HG02759 (cell line): ENCODE measurements around the gene TPBG.
"Not testable (repeated sequence)": the region's sequence is repeated elsewhere in the genome, so short reads cannot be mapped to it uniquely, and the experiment has no call there.

Experiments
- ATAC-seq: cut with Tn5 transposase; IDR thresholded peaks from one replicate; pipeline ENCODE4 v1.9.1; 2021; ENCODE audit warnings: mild to moderate bottlenecking, moderate library complexity; ENCODE audit not compliant: unreplicated experiment

Gene TPBG

DNA sequence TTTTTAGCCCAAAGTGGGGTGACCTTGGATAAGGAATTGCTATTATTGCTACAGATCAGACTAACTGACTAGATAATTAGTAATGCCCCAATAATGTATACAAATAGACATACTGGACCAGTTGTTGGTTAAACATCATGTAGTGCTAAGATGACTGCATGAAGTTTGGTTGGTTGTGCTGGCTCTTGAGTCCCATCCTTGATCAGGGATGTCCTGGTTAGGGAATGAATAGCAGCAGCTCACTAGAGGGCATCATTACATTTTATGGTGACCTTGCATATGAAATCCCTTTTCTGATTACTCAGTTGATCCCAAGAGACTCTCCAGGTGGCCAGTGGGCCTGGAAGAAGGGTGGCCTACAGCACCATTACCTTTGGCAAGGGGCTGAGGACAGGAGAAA, 10.9 kb downstream of the TPBG start:
- ATAC-seq: no peak

DNA sequence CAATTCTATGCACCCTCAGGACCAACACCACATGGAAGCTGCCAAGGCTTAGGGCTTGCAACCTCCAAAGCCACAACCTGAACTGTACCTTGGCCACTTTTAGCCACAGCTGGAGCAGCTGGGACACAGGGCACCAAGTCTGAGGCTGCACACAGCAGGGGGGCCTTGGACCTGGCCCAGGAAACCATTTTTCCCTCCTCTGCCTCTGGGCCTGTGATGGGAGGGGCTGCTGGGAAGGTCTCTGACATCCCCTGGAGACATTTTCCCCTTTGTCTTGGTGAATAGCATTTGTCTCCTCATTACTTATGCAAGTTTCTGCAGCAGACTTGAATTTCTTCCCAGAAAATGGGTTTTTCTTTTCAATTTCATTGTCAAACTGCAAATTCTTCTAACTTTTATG, 13.0 kb downstream of the TPBG start:
- ATAC-seq: no peak

DNA sequence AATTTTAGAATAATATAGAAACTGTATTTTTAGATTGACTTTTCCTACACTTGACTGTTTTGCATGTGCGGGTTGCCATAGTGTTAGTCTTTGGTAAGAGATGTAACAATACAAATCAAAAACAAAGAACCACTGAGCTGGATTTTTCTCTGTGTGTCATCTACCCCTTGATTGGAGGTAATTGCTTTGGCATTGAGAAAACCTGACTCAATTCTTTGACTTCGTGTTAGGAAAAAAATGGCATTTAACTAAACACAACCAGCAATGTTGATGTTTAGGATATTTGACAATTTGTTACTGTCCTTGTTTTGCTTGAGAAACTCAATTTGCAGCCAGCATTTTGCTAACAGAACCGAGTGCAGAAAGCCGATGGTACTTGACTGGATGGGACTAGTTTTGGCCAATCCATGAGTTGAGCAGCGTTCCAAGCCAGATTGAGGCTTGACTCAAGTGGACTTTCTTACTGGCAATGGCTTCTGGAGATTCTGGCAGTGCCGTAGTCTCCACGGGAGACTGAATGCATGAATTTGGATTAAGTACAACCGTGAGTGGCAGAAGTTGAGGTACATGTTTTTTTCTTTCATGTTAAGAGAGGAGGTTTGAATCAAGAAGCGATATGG, 17.1 kb downstream of the TPBG start:
- ATAC-seq: no peak

DNA sequence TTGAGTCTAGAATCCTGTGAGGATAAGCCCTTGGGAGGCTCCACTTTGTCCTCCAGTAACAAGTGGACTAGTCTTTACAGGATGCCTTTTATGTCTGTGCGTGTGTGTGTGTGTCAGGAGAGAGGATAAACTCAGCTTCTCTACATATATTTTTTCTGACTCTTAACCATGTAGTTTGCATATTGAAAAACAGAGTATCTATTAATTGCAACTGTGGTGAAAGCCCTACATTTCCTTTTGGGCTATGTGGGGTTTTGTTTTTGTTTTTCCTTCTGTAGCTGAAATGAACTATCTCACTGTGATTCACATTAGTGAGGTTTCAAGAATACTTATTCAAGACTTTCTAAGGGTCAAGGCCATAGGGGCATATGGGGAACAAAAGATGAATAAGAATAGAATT, 17.7 kb downstream of the TPBG start:
- ATAC-seq: peak; percentile 72

DNA sequence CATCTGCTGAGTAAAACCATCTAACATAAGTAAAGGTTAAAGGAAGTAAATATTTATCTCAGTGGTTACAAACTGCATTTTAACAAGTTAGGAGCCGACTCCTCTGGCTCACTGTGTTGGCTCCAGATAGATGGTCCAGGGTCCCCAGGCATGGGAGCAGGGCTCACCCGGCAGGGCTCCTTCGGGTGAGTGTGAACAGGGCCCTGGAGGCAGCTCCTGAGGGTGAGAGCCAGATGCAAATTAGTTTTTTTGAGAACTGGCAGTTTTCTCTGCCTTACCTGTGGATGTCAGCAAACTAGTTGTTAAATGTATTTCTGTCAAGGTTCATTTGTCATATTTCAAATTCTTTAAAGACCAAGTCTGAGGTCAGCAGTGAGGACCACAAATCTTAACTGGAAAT, 21.5 kb downstream of the TPBG start:
- ATAC-seq: no peak

DNA sequence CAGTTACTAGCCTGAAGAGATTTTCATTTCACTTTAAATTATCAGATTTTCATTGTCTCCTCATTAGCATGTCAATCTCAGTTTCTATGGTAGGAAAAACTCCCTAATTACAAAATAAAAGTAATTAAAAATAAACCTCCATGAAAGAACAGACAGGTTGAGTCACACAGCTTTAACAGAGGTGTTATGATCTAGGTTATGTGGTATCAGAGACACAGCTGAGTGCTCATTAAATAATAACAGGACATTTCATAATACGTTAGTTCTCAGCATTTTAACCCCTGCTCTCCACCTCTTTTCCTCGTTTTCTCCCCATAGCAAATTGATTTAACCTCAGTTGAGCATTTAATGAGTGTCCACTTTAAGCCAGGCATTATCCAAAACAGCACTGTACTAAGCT, 21.9 kb downstream of the TPBG start:
- no peak for ATAC-seq

DNA sequence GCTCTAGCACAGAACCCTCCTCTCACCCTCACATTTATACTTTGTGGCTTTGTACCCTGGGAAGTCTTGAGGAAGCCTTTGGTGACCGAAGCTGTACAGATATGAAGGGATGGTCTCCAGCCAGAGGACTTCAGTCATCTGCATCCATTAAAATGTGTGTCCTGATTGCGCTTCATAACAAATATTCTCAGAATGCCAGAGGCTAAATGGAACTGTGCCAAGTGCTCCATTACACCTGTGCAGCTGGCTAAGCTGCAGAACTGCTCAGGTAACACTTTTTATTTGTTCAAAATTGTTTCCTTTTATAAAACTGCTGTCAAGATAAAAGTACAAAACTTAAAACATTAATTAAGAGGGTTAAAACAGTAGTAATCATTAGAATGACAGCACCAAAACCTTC, 22.3 kb downstream of the TPBG start:
- no peak for ATAC-seq

DNA sequence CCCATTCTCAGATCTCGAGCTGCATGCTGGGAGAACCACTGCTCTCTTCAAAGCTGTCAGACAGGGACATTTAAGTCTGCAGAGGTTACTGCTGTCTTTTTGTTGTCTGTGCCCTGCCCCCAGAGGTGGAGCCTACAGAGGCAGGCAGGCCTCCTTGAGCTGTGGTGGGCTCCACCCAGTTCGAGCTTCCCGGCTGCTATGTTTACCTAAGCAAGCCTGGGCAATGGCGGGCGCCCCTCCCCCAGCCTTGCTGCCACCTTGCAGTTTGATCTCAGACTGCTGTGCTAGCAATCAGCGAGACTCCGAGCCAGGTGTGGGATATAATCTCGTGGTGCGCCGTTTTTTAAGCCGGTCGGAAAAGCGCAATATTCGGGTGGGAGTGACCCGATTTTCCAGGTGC, 31.2 kb downstream of the TPBG start:
- not testable (repeated sequence) for ATAC-seq

DNA sequence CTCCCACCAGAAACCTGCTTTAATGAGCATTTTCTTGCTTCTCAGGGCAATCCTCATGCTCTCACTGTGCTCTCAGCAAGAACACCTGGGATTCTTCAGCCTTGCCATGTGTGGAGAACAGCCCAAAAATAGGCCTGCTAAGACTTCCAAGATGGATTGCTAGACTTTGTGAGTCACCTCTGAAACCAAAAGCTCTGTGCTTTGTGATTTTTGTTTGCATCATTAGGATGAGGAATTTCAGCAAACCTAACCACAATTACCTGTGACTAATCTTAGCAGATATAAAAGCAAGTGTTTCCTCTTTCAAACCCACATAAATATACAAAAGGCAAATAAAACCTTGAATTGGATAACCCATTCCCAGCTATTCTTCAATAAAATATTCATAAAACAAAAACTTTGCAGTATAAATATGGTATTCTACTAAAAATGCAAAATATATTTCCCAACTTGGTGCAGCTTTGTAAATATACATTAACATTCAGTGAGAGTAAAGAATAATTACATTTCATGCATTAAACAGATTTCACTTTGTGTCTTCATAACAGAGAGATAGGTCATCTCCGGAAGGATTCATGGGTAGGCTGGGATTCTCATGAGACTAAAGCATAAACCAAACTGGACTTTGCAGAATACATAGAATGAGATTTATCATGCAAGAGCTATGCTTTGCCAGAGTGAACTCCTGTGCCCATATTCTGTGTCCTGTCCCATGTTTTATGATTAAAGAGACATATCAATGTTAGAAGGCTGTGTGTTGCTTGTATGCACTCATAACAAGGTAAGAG, 33.5 kb downstream of the TPBG start:
- ATAC-seq: no peak

DNA sequence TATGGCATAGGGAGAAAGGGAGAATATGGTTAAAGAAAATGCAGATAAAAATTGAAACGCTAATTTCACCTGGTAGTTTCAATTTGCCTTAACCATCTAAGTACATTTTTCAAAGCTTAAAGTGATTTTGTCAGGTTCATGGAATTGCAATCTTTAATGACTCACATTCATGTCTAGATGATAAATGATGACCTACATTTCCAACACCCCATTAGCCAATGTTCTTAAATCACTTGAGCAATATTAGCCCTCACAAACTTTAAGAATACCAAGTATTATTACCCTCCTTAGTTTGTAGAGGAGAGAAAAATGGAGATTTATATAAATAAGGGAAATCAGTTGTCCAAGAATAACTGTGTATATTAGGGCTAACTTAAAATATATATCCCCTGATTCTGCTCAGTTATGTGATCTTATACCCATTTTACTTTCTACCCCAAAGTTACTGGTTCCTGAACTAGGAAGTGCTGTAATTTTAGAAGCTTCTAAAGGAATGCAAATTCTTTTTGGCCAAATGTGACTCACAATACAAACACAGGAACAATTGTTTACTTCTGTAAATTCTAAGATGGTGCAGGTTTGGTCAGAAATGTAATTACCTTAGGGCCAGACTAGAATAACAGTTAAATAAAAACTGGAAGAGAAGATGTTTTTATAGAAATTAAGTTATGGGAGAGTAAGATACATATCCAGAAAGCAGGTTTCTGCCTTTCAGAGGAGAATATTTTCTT, 34.5 kb downstream of the TPBG start:
- ATAC-seq: no peak

DNA sequence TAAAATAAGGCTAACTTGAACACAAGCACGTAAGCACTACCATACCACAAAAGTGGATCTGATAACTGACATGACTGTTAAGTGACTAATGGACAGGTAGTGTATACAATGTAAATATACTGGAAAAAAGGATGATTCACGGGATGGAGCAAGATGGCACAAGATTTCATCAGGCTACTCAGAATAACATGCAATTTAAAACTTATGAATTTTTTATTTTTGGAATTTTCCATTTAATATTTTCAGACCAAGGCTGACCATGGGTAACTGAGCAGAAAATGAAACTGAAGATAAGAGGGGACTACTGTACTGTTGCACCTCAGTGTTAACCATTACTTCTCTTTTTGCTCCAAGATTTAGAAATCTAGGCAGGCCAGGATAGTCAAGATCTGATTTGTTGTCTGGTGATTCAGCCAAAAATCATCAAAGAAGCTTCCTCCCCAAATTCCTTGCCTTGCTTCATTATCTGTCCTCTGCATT, 45.4 kb downstream of the TPBG start:
- peak; percentile 54 for ATAC-seq

DNA sequence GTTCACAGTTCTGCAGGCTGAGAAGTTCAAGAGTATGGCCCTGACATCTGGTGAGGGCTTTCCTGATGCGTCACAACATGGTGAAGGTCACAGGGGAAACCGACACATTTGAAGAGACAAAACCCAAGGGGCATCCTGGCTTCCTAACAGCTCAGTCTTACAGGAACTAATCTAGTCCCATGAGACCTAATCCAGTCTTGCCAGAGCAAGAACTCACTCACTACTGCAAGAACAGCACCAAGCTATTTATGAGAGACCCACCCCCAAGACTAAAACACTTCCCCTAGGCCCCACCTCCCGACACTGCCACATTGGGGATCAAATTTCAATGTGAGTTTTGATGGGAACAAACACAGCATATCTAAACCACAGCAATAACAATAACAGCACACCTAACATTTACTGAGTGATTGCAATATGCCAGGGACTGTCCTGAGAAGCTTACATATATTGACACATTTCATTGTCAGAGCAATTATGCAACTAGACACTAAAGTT, 46.6 kb downstream of the TPBG start:
- no peak for ATAC-seq

DNA sequence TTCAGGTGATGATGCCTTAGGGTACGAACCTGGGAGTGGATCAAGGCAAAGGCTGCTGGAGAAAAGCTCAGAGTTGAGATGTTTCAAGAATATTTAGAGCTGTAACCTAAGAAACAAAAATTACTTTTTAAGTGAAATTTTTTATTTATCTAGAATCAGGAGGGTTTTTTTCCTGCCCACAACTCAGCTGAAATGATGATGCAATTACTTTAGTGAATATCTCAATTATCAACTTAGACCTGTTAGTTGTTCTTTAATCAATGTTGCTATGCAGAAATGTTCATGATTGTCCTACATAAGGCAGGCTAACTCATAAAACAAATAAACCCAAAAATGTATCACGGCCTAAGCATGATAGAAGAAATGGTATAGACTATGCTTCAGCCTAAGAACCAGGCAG, 50.3 kb downstream of the TPBG start:
- ATAC-seq: no peak

DNA sequence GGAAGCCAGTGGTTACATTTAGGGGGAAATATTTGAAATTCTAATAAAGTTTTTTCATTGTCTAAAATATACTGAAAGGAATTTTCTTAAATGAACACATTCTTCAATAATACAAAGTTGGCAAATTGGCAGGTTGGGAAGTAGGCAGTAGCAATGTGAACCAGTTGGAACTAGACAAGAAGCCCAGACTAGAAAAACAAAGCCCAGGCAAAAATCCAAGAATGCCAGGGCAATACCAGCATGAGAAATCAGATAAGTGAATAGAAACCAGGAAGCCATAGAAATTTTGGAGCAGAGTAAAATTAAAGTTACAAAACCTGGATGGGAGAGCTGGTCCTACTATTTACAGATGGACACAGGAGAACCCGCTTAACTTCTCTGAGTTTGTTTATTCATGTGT, 52.2 kb downstream of the TPBG start:
- ATAC-seq: no peak

DNA sequence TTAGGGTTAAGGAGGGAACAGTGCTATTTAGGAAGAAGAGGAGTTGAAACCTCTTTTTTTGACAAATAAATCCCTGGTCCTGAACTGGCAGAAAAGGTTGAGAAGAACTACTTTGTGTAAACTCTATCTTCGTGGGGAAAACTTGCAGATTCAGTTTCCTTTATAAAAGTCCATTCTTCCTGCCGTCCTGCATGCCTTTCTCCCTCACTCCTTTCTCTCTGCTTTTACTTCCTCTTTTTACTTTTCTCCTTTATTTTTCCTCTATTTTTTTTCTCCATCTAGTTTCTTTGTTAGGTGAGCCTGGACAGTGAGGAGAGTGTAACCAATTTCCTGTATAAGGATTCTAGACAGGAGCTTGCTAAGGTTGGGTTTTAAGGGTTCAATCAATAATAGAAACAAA, 52.7 kb downstream of the TPBG start:
- no peak for ATAC-seq
